GM13976 (cell line): Measurements from ENCODE around the gene LSAMP.

Experiments
- DNase-seq: peaks from one replicate; pipeline ENCODE4 v3.0.0; 2012; ENCODE audit warnings: low spot score
- CTCF ChIP-seq: IDR thresholded peaks from 2 replicates; pipeline ENCODE4 v1.5.1; 2012; ENCODE audit warnings: borderline replicate concordance, mild to moderate bottlenecking; ENCODE audit not compliant: insufficient read depth; ENCODE audit errors: extremely low read depth, missing control alignments, control extremely low read depth
- in situ Hi-C: fragments of 300-500 bp; cut with MboI; formaldehyde crosslinking; loops from one replicate; pipeline ENCODE4 v1.12.0; 2022; ENCODE audit warnings: low sequenced_read_pairs, mixed read lengths, inconsistent platforms; ENCODE audit not compliant: unreplicated experiment

Gene LSAMP

GRCh38 chr3:116166121-116166520 lies 279.2 kb downstream of the LSAMP start:
- DNase-seq, result no peak
- in situ Hi-C loops, result no loop called here
- TF ChIP-seq CTCF, result no peak

GRCh38 chr3:116165641-116166040 lies 279.6 kb downstream of the LSAMP start:
- DNase-seq, result no peak
- in situ Hi-C loops, result no loop called here
- no peak for TF ChIP-seq CTCF

GRCh38 chr3:116165135-116165534 lies 280.2 kb downstream of the LSAMP start:
- DNase-seq, result no peak
- in situ Hi-C loops, result no loop called here
- no peak for TF ChIP-seq CTCF

- TF ChIP-seq CTCF, result no peak
- DNase-seq, result no peak
- in situ Hi-C loops, result no loop called here
Observed at GRCh38 chr3:116164039-116164438, 281.2 kb downstream of the LSAMP start.

- no peak for TF ChIP-seq CTCF
- in situ Hi-C loops, result no loop called here
- DNase-seq, result no peak
Observed at GRCh38 chr3:116161575-116162525, 283.4 kb downstream of the LSAMP start.

- in situ Hi-C loops, result no loop called here
- DNase-seq, result no peak
- TF ChIP-seq CTCF, result no peak
Observed at GRCh38 chr3:116160594-116160993, 284.7 kb downstream of the LSAMP start.
